Right atrium auricular region (tissue), 2 donors: ENCODE results near the gene S1PR4. TPM values are rescaled to one million over a fixed set of nuclear protein-coding genes. Genes with fewer than 3 reads are reported as not detected.
"Not testable (repeated sequence)": the region's sequence is repeated elsewhere in the genome, so short reads cannot be mapped to it uniquely, and the experiment has no call there.

ENCODE experiments used
- DNase-seq: peaks from one replicate; pipeline ENCODE4 v3.0.0-alpha.2; 2019; ENCODE audit warnings: low spot score
- H3K27ac ChIP-seq, 2 donors: fragments of 200-600 bp; sonication (generic); 1 replicate in 1 of 2; 2 replicates in 1 of 2; pipeline ENCODE4 v1.5.1; 2016 to 2019
- H3K27me3 ChIP-seq, 2 donors: fragments of 200-600 bp; sonication (generic); one replicate each; pipeline versions ENCODE4 v1.5.1 to v1.6.0; 2017 to 2019
- H3K36me3 ChIP-seq: fragments of 200-600 bp; sonication (generic); one replicate; pipeline ENCODE4 v1.5.1; 2016
- H3K4me1 ChIP-seq, 2 donors: fragments of 200-600 bp; sonication (generic); one replicate each; pipeline versions ENCODE4 v1.5.1 to v1.6.0; 2017 to 2019
- H3K4me3 ChIP-seq, 2 donors: fragments of 200-600 bp; sonication (generic); 1 replicate in 1 of 2; 2 replicates in 1 of 2; pipeline ENCODE4 v1.5.1; 2017 to 2019; ENCODE audit warnings: mild to moderate bottlenecking in 1 of 2, moderate library complexity in 1 of 2
- H3K9me3 ChIP-seq, 2 donors: fragments of 200-600 bp; sonication (generic); one replicate each; pipeline ENCODE4 v1.5.1; 2019
- CTCF ChIP-seq, 2 donors: fragments of 200-600 bp; sonication (generic); IDR thresholded peaks; one replicate each; pipeline ENCODE4 v1.5.1; 2019; ENCODE audit warnings: antibody characterized with exemption in 2 of 2
- total RNA-seq, 2 donors: library from RNA; depleted of rRNA; stranded (reverse); fragments of >200 nt; gene quantifications; one replicate each; pipeline ENCODE4 v1.1.0, GENCODE V29; 2016

Gene S1PR4
- total RNA-seq, 2 donors from 2014 or later = 0.48 to 0.94 TPM

GRCh38 chr19:3162418-3163229 is 15.9 kb upstream of the S1PR4 start:
- Histone ChIP-seq H3K4me1 (no peaks in the 10 kb centered on the region), H3K27ac (no peak overlapping the region), H3K9me3 (no peaks in the 10 kb centered on the region), H3K27me3 (no peaks in the 10 kb centered on the region), H3K4me3 (no peak overlapping the region), H3K36me3 (no peaks in the 10 kb centered on the region)
- no peak for TF ChIP-seq CTCF (IDR thresholded peaks at IDR 0.05)
- DNase-seq = no peak

GRCh38 chr19:3163230-3163886 is 15.2 kb upstream of the S1PR4 start:
- no peak for DNase-seq
- no peaks in the 10 kb centered on the region for H3K36me3 ChIP-seq
- no peak overlapping the region for H3K27ac ChIP-seq
- H3K4me1 ChIP-seq = no peaks in the 10 kb centered on the region
- no peaks in the 10 kb centered on the region for H3K27me3 ChIP-seq
- no peak overlapping the region for H3K4me3 ChIP-seq
- peak; percentile 93 to 98 for TF ChIP-seq CTCF (IDR thresholded peaks at IDR 0.05)
- H3K9me3 ChIP-seq = no peaks in the 10 kb centered on the region

GRCh38 chr19:3163943-3164342 is 14.6 kb upstream of the S1PR4 start:
- Histone ChIP-seq H3K4me3 (no peak overlapping the region), H3K4me1 (no peaks in the 10 kb centered on the region), H3K9me3 (no peaks in the 10 kb centered on the region), H3K36me3 (no peaks in the 10 kb centered on the region), H3K27me3 (no peaks in the 10 kb centered on the region), H3K27ac (no peak overlapping the region)
- DNase-seq = no peak
- TF ChIP-seq CTCF (IDR thresholded peaks at IDR 0.05) = no peak

- no peak for DNase-seq
- no peaks in the 10 kb centered on the region for H3K27me3 ChIP-seq
- H3K36me3 ChIP-seq = no peaks in the 10 kb centered on the region
- H3K9me3 ChIP-seq = no peaks in the 10 kb centered on the region
- H3K4me3 ChIP-seq = no peak overlapping the region
- no peak for TF ChIP-seq CTCF (IDR thresholded peaks at IDR 0.05)
- no peaks in the 10 kb centered on the region for H3K4me1 ChIP-seq
- no peak overlapping the region for H3K27ac ChIP-seq
Observed at GRCh38 chr19:3167533-3168272, 10.9 kb upstream of the S1PR4 start.

- Histone ChIP-seq H3K27ac (no peak overlapping the region), H3K27me3 (no peaks in the 10 kb centered on the region), H3K4me1 (no peaks in the 10 kb centered on the region), H3K36me3 (no peaks in the 10 kb centered on the region), H3K9me3 (no peaks in the 10 kb centered on the region), H3K4me3 (no peak overlapping the region)
- DNase-seq = no peak
- TF ChIP-seq CTCF (IDR thresholded peaks at IDR 0.05) = no peak
Observed at GRCh38 chr19:3171894-3172672, 6.5 kb upstream of the S1PR4 start.

GRCh38 chr19:3172673-3173000 is 5.9 kb upstream of the S1PR4 start:
- not testable (repeated sequence) for DNase-seq, H3K27me3 ChIP-seq, H3K27ac ChIP-seq, H3K4me1 ChIP-seq, H3K9me3 ChIP-seq, H3K4me3 ChIP-seq, H3K36me3 ChIP-seq
